GM13977 (cell line): ENCODE results near the gene LBX2.

Experiments used
- DNase-seq: peaks from one replicate; pipeline ENCODE4 v3.0.0; 2012; ENCODE audit warnings: low spot score
- in situ Hi-C: fragments of 300-500 bp; cut with MboI; formaldehyde crosslinking; loops from one replicate; pipeline ENCODE4 v1.12.0; 2022; ENCODE audit warnings: low sequenced_read_pairs, low pct_unique_long_range_greater_than_20kb, mixed read lengths, inconsistent platforms; ENCODE audit not compliant: unreplicated experiment
- TF ChIP-seq, protein P1 (sequence below): IDR thresholded peaks from 2 replicates; pipeline ENCODE4 v1.5.1; 2012; ENCODE audit warnings: mild to moderate bottlenecking, control low read depth; ENCODE audit not compliant: insufficient read depth; ENCODE audit errors: extremely low read depth, missing control alignments

Gene LBX2

DNA sequence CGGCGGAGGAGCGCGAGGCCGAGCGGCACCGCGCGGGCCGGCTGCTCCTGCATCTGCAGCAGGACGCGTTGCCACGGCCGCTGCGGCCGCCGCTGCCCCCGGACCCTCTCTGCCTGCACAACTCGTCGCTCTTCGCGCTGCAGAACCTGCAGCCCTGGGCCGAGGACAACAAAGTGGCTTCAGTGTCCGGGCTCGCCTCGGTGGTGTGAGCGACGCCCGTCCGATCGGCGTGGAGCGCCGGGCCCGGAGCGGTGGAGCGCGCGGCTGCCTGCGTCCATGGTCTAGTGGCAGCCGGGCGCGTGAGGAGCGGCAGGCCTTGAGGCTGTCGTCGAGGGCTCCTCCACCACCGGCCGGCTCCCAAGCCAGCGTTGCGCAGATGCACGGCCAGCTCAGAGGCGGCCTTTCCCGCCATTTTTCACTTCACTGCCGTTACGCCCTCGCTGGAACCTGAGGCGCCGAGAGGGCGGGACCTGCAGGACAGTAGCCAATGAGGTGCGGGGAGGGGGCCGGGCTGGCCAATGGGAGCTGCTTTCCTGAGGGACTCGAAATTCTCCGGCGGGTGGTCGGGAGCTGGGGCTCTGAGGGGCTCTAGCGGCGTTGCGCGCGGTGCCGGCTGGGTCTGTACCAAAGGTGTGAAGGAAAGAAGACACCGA, 16.7 kb upstream of the LBX2 start:
- in situ Hi-C loops, result no loop called here
- TF ChIP-seq, protein P1, sequence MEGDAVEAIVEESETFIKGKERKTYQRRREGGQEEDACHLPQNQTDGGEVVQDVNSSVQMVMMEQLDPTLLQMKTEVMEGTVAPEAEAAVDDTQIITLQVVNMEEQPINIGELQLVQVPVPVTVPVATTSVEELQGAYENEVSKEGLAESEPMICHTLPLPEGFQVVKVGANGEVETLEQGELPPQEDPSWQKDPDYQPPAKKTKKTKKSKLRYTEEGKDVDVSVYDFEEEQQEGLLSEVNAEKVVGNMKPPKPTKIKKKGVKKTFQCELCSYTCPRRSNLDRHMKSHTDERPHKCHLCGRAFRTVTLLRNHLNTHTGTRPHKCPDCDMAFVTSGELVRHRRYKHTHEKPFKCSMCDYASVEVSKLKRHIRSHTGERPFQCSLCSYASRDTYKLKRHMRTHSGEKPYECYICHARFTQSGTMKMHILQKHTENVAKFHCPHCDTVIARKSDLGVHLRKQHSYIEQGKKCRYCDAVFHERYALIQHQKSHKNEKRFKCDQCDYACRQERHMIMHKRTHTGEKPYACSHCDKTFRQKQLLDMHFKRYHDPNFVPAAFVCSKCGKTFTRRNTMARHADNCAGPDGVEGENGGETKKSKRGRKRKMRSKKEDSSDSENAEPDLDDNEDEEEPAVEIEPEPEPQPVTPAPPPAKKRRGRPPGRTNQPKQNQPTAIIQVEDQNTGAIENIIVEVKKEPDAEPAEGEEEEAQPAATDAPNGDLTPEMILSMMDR, result no peak
- peak; percentile 92 for DNase-seq

DNA sequence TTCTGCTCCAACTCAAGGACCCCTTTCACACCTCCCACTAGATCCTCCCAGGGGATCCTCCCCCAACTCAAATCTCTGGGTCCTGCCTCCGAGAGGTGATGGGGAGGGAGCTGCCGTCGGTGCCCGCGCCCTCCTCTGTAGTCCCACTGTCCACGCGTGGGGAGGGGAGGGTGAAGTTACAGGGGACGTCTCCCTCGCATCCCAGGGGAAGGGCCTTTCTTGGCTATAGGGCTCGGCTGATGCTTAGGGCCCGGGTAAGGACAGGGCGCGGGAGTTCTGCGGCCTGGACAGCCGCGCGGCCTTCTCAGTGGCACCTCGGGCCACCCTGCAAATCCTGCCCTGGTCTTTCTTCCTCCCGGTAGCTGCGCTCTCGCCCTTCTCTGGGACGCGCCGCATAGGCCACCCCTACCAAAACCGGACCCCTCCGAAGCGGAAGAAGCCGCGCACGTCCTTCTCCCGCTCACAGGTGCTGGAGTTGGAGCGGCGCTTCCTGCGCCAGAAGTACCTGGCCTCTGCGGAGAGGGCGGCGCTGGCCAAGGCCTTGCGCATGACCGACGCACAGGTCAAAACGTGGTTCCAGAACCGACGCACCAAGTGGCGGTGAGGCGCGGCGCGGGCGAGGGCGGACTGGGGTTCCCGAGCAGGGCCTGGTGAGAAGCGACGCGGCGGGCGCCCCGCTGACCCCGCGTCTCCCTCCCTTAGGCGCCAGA, 16.0 kb upstream of the LBX2 start:
- DNase-seq, result no peak
- in situ Hi-C loops, result no loop called here
- TF ChIP-seq, protein P1, result no peak

DNA sequence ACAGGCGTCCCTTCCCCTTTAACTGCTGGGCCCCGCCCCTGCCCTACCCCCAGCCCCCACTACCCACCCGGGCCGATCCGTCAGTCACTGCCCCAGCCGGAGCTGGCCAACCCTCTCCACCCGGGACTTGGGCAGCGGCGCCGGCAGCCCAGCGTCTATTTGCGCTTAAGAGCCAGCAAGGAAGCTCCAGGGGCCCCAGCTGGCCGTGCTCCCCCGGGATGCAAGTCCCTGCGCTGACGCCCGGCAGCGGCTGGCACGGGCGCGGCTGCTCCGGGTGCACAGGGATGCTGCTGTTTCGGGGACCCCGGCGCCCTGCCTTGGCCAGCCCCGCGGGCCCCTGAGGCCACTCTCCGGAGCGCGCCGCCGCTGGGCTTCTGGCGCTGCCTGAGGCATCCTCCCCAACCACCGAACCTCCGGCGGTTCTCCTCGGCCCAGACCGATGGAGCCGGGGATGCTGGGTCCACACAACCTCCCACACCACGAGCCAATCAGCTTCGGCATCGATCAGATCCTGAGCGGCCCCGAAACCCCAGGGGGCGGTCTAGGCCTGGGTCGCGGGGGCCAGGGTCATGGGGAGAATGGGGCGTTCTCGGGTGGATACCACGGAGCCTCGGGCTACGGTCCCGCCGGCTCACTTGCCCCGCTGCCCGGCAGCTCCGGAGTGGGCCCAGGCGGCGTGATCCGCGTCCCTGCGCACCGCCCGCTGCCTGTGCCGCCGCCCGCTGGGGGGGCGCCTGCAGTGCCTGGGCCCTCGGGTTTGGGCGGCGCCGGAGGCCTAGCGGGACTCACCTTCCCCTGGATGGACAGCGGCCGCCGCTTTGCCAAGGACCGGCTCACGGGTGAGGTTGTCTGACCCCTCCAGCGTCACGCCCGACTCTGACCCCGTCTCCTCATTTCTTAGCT, 15.2 kb upstream of the LBX2 start, which contains the start of gene TLX2:
TSS of gene TLX2 (plus strand) at position 83 of the 903 bp plus-strand sequence. CDS start at position 440, 357 bp downstream.
- DNase-seq, result no peak
- TF ChIP-seq, protein P1, result no peak
- in situ Hi-C loops, result no loop called here

DNA sequence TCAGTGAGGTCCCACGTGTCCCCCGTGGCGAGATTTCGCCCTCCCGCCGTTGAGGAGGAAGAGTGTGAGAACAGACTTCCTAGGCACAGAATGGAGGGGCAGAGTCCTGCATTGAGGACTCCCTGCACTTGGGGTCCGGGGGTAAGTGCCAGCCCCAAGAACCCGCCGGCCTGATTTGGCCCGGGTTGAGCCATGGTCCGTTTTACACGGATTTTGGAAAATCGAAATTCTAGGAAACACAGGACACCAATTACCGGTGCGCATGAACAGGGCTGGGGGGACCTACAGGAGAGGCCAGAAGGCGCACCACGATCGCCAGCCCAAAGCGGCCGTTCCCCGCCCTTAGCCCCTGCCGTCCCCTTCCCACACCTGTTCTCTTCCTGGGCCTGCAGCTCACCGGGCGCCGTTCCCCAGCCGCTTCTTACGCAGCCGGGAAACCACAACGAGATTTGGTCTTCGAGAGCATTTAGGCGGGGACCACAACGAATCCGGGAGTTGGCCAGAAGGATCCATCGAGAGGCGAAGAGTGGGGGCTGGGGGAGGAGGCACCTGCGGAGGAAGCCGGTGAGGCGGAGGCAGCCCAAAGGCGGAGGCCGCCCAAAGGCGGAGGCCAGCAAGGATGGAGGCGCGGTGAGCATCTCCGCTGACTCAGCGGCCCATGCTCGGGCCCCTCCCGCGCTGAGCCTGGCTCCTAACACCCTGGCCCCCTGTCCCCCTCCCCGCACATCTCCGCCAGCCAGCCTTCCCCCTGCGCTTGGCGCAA, 14.4 kb upstream of the LBX2 start:
- in situ Hi-C loops, result no loop called here
- DNase-seq, result peak; percentile 54
- TF ChIP-seq, protein P1, result no peak

DNA sequence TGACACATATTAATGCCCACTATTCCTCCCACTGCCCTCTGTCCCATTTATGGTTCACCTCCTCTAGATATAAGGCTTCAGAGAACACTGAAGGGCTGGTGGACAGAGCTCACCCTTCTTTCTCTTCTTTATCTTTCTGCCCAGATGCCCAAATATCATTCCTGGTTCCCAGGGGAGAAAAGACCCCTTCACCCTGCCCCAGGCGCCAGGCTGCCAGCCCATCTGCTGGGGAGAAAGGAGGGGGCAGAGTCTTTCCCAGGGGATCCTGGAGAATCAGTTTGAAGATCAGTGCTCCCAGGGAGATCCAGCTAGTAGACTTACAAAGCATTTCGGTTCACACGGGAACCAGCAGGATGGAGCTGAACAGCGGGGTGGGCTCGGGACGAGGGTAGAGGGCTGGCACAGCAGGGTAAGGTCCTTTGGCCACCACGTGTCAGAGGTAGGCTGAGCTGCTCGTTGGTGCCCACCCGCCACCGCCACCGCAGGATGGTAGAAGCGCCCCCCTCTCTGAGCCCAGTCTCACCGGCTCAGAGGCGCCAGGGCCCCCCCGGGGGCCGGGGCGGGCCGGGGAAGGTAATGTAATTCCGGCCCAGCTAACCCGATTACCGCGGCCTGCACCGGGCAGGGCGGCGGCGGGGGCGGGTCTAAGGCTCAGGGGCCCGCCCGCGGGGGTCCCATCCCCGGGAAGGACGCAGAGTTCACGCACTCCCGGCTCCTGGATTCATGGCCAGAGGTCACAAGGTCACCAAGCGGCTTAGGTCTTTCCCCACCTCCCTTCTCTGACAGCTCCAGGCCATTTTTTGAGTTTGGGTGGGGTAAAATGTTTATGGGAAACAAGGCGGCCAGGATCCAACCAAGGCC, 13.6 kb upstream of the LBX2 start:
- in situ Hi-C loops, result no loop called here
- no peak for DNase-seq
- TF ChIP-seq, protein P1, result no peak
